ENCODE measurements around the gene OPCML.

The OPCML gene

DNA sequence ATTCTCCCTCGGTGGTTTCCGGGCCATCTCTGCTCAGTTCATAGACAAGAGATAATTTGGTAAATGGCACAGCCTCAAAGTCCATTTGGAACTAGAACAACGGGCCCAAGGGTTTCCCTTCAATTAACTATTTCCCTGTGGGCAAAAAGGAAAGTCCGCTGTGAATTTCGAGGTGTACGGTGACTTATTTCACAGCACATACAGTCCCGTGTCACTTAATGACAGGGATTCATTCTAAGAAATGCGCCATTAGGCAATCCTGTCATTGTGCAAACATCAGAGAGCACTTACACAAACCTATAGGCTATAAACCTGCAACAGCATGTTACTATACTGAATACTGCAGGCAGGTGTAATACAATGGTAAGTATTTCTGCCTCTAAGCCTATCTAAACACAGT, 551.6 kb downstream of the OPCML start:
- TF ChIP-seq SPI1 (IDR thresholded peaks at IDR 0.05; ENCODE audit: borderline replicate concordance, low read depth) (no peak), CTCF (IDR thresholded peaks at IDR 0.05; ENCODE audit: insufficient read depth, low read length) (no peak), GABPA (IDR thresholded peaks at IDR 0.05; ENCODE audit: low read depth) (no peak), POLR2AphosphoS5 (IDR thresholded peaks at IDR 0.05; ENCODE audit: low read depth) (no peak), REST (IDR thresholded peaks at IDR 0.05; ENCODE audit: insufficient replicate concordance, low read depth) (no peak)
- H3K27me3 ChIP-seq (ENCODE audit: insufficient read depth, poor library complexity, severe bottlenecking): no peaks in the 10 kb centered on the region
- DNase-seq (ENCODE audit: low read depth in 1 of 2, low spot score in 1 of 2): no peak
- H3K27ac ChIP-seq (replicated peaks): no peak overlapping the region
- H3K4me3 ChIP-seq (replicated peaks; ENCODE audit: insufficient read depth, low read length): no peak overlapping the region

DNA sequence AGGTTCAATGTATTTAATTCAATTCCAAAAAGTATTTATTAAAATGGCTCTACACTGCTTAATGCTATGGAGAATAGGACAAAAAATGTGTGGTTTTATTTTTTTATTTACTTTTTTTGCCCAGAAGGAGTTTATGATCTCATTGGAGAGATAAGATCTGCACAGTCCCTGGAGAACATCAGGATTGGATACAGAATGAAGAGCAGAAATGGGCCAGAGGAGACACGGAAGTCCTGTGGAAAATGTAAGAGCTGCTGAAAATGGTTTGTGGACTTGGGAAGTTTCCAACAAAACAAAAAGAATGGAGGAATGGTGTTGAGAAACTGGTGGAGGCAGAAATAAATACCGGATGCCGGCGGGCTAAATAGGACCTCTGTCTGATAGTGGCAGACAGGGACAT, 554.6 kb downstream of the OPCML start:
- H3K4me3 ChIP-seq (replicated peaks; ENCODE audit: insufficient read depth, low read length): no peak overlapping the region
- TF ChIP-seq POLR2AphosphoS5 (IDR thresholded peaks at IDR 0.05; ENCODE audit: low read depth) (no peak), REST (IDR thresholded peaks at IDR 0.05; ENCODE audit: insufficient replicate concordance, low read depth) (no peak), CTCF (IDR thresholded peaks at IDR 0.05; ENCODE audit: insufficient read depth, low read length) (no peak), SPI1 (IDR thresholded peaks at IDR 0.05; ENCODE audit: borderline replicate concordance, low read depth) (no peak), GABPA (IDR thresholded peaks at IDR 0.05; ENCODE audit: low read depth) (no peak)
- no peak for DNase-seq (ENCODE audit: low read depth in 1 of 2, low spot score in 1 of 2)
- no peak overlapping the region for H3K27ac ChIP-seq (replicated peaks)
- no peaks in the 10 kb centered on the region for H3K27me3 ChIP-seq (ENCODE audit: insufficient read depth, poor library complexity, severe bottlenecking)

GRCh38 chr11:132977241-132977640, 555.1 kb downstream of the OPCML start:
- no peak for TF ChIP-seq GABPA (IDR thresholded peaks at IDR 0.05; ENCODE audit: low read depth)
- no peak for TF ChIP-seq REST (IDR thresholded peaks at IDR 0.05; ENCODE audit: insufficient replicate concordance, low read depth)
- TF ChIP-seq CTCF (IDR thresholded peaks at IDR 0.05; ENCODE audit: insufficient read depth, low read length): no peak
- TF ChIP-seq POLR2AphosphoS5 (IDR thresholded peaks at IDR 0.05; ENCODE audit: low read depth): no peak
- TF ChIP-seq SPI1 (IDR thresholded peaks at IDR 0.05; ENCODE audit: borderline replicate concordance, low read depth): no peak
- H3K27ac ChIP-seq (replicated peaks): no peak overlapping the region
- DNase-seq (ENCODE audit: low read depth in 1 of 2, low spot score in 1 of 2): no peak

More at GRCh38 chr11:132977241-132977640, 555.1 kb downstream of the OPCML start:
- no peaks in the 10 kb centered on the region for H3K27me3 ChIP-seq (ENCODE audit: insufficient read depth, poor library complexity, severe bottlenecking)
- no peak overlapping the region for H3K4me3 ChIP-seq (replicated peaks; ENCODE audit: insufficient read depth, low read length)

Measured in HL-60 (cell line).